ENCODE results near the gene FPGT. TPM values are rescaled to one million over a fixed set of nuclear protein-coding genes. Genes with fewer than 3 reads are reported as not detected.

The FPGT gene
- total RNA-seq, 1 experiment from 2014 or later: 12.2 TPM

GRCh38 chr1:74237035-74237434, 39.0 kb downstream of the FPGT start:
- ChIA-PET CTCF (no interaction called here), POLR2A (ENCODE audit: unreplicated experiment) (no interaction called here)
- no peak overlapping the region for H3K4me2 ChIP-seq
- no peaks in the 10 kb centered on the region for H3K4me1 ChIP-seq (replicated peaks; ENCODE audit: insufficient read depth)
- no peaks in the 10 kb centered on the region for H3K27me3 ChIP-seq (ENCODE audit: insufficient read depth, low read depth)
- intact Hi-C loops (cut with micrococcal nuclease; ENCODE audit: unreplicated experiment): no loop called here
- H4K20me1 ChIP-seq (ENCODE audit: insufficient read depth): no peaks in the 10 kb centered on the region
- no peaks in the 10 kb centered on the region for H3F3A ChIP-seq (ENCODE audit: insufficient read depth, low read depth)
- no peaks in the 10 kb centered on the region for H3K36me3 ChIP-seq (ENCODE audit: low read depth)
- BruUV-seq (replicated peaks): no TSS peak
- no peak overlapping the region for H2AFZ ChIP-seq
- DNase-seq: no peak
- H3K9me2 ChIP-seq (ENCODE audit: insufficient read depth): no peaks in the 10 kb centered on the region
- TF ChIP-seq EZH2 (IDR thresholded peaks at IDR 0.05; ENCODE audit: low read depth) (no peak), CTCF (conservative IDR thresholded peaks at IDR 0.05) (no peak)
- H3K9me3 ChIP-seq (ENCODE audit: insufficient read depth, low read depth): no peaks in the 10 kb centered on the region
- no peak overlapping the region for H3K4me3 ChIP-seq
- no peaks in the 10 kb centered on the region for H3K79me2 ChIP-seq (ENCODE audit: low read depth)
- H3K27ac ChIP-seq: no peak overlapping the region

GRCh38 chr1:74237787-74238186, 39.7 kb downstream of the FPGT start:
- CTCF ChIA-PET: no interaction called here
- TF ChIP-seq EZH2 (IDR thresholded peaks at IDR 0.05; ENCODE audit: low read depth) (no peak), CTCF (conservative IDR thresholded peaks at IDR 0.05) (no peak)
- intact Hi-C loops (cut with micrococcal nuclease; ENCODE audit: unreplicated experiment): no loop called here

GRCh38 chr1:74245168-74245772, 47.2 kb downstream of the FPGT start:
- Histone ChIP-seq H2AFZ (no peak overlapping the region), H3K27ac (no peak overlapping the region), H3K4me1 (replicated peaks; ENCODE audit: insufficient read depth) (no peaks in the 10 kb centered on the region), H3K9me3 (ENCODE audit: insufficient read depth, low read depth) (no peaks in the 10 kb centered on the region), H3F3A (ENCODE audit: insufficient read depth, low read depth) (no peaks in the 10 kb centered on the region), H3K4me3 (no peak overlapping the region), H3K4me2 (no peak overlapping the region), H3K9me2 (ENCODE audit: insufficient read depth) (0 out of 2 replicates have a peak, but pooled peaks cover 3% of the 10 kb centered on the region), H3K36me3 (ENCODE audit: low read depth) (no peaks in the 10 kb centered on the region), H3K79me2 (ENCODE audit: low read depth) (no peaks in the 10 kb centered on the region), H3K27me3 (ENCODE audit: insufficient read depth, low read depth) (no peaks in the 10 kb centered on the region), H4K20me1 (ENCODE audit: insufficient read depth) (no peaks in the 10 kb centered on the region)
- no peak for TF ChIP-seq EZH2 (IDR thresholded peaks at IDR 0.05; ENCODE audit: low read depth)
- no peak for TF ChIP-seq CTCF (conservative IDR thresholded peaks at IDR 0.05)
- CTCF ChIA-PET: no interaction called here
- no TSS peak for BruUV-seq (replicated peaks)
- DNase-seq: no peak
- POLR2A ChIA-PET (ENCODE audit: unreplicated experiment): no interaction called here
- intact Hi-C loops (cut with micrococcal nuclease; ENCODE audit: unreplicated experiment): no loop called here

More at GRCh38 chr1:74237787-74238186, 39.7 kb downstream of the FPGT start:
- Histone ChIP-seq H4K20me1 (ENCODE audit: insufficient read depth) (no peaks in the 10 kb centered on the region), H3K4me3 (no peak overlapping the region), H3K4me2 (no peak overlapping the region), H3K79me2 (ENCODE audit: low read depth) (no peaks in the 10 kb centered on the region), H3K36me3 (ENCODE audit: low read depth) (no peaks in the 10 kb centered on the region), H2AFZ (no peak overlapping the region), H3K4me1 (replicated peaks; ENCODE audit: insufficient read depth) (no peaks in the 10 kb centered on the region), H3K27me3 (ENCODE audit: insufficient read depth, low read depth) (no peaks in the 10 kb centered on the region), H3F3A (ENCODE audit: insufficient read depth, low read depth) (no peaks in the 10 kb centered on the region), H3K27ac (no peak overlapping the region), H3K9me2 (ENCODE audit: insufficient read depth) (0 out of 2 replicates have a peak, but pooled peaks cover 3% of the 10 kb centered on the region), H3K9me3 (ENCODE audit: insufficient read depth, low read depth) (no peaks in the 10 kb centered on the region)
- DNase-seq: no peak
- POLR2A ChIA-PET (ENCODE audit: unreplicated experiment): interaction anchor here (0.7 kb wide), 1 partner anchor 23 kb away, joined by 3 read pairs; no protein-coding TSS in a partner anchor
- BruUV-seq (replicated peaks): no TSS peak

Data from PC-9 (cell line).